HEK293T (cell line): ENCODE data around the gene IL15RA.

Source experiments
- ARNT ChIP-seq: fragments of 450-650 bp; IDR thresholded peaks from 2 replicates; pipeline ENCODE4 v1.6.1; 2017; ENCODE audit warnings: mild to moderate bottlenecking
- BHLHE40 ChIP-seq: fragments of 450-650 bp; IDR thresholded peaks from 2 replicates; pipeline ENCODE4 v1.6.1; 2016; ENCODE audit warnings: mild to moderate bottlenecking, moderate library complexity, borderline replicate concordance
- CTBP1 ChIP-seq: fragments of 450-650 bp; IDR thresholded peaks from 2 replicates; pipeline ENCODE4 v1.6.1; 2016; ENCODE audit warnings: borderline replicate concordance
- ELF4 ChIP-seq: fragments of 450-650 bp; IDR thresholded peaks from 2 replicates; pipeline ENCODE4 v1.6.1; 2017; ENCODE audit warnings: antibody characterized with exemption
- FOXA1 ChIP-seq: fragments of 450-650 bp; IDR thresholded peaks from 2 replicates; pipeline ENCODE4 v1.6.1; 2016; ENCODE audit warnings: mild to moderate bottlenecking
- FOXK2 ChIP-seq: fragments of 450-650 bp; IDR thresholded peaks from 2 replicates; pipeline ENCODE4 v1.6.1; 2016; ENCODE audit warnings: mild to moderate bottlenecking
- FOXM1 ChIP-seq: fragments of 450-650 bp; IDR thresholded peaks from 2 replicates; pipeline ENCODE4 v1.6.1; 2017; ENCODE audit warnings: mild to moderate bottlenecking, borderline replicate concordance
- LEF1 ChIP-seq: fragments of 450-650 bp; IDR thresholded peaks from 2 replicates; pipeline ENCODE4 v1.6.1; 2017; ENCODE audit warnings: mild to moderate bottlenecking, borderline replicate concordance
- PKNOX1 ChIP-seq: fragments of 450-650 bp; IDR thresholded peaks from 2 replicates; pipeline ENCODE4 v1.6.1; 2016
- SP1 ChIP-seq: fragments of 450-650 bp; IDR thresholded peaks from 2 replicates; pipeline ENCODE4 v1.6.1; 2017
- SUZ12 ChIP-seq: fragments of 450-650 bp; IDR thresholded peaks from 2 replicates; pipeline ENCODE4 v1.6.1; 2016; ENCODE audit warnings: mild to moderate bottlenecking
- TARDBP ChIP-seq: fragments of 450-650 bp; IDR thresholded peaks from 2 replicates; pipeline ENCODE4 v1.6.1; 2016
- ZNF384 ChIP-seq: fragments of 450-650 bp; IDR thresholded peaks from 2 replicates; pipeline ENCODE4 v1.6.1; 2016

GRCh38 chr10:5989756-5990155 is 12.4 kb upstream of the IL15RA start:
- TF ChIP-seq SUZ12 (no peak), PKNOX1 (no peak), FOXM1 (no peak), SP1 (no peak), LEF1 (no peak), CTBP1 (no peak), ELF4 (no peak), TARDBP (no peak), FOXK2 (no peak), BHLHE40 (no peak), ARNT (no peak), FOXA1 (no peak), ZNF384 (no peak)
